PC-9 (cell line): ENCODE measurements around the gene DALRD3. TPM values are rescaled to one million over a fixed set of nuclear protein-coding genes. Genes with fewer than 3 reads are reported as not detected.
A peak's percentile ranks its signal among the peaks of the same experiment; 100 is the strongest.

Source experiments
- BruUV-seq: library from RNA; stranded (reverse); fragments of 400-500 nt; replicated peaks from 2 replicates; lab custom pipeline; 2021; lab: Mats Ljungman, UMichigan
- CTCF ChIA-PET: fragments of 300-600 bp; sonication (Branson Sonifier 250); formaldehyde crosslinking; loops from one replicate; lab custom pipeline; 2022; ENCODE audit warnings: antibody characterized with exemption; lab: Charles Lee
- POLR2A ChIA-PET: fragments of 300-600 bp; sonication (Branson Sonifier 250); formaldehyde crosslinking; loops from one replicate; lab custom pipeline; 2022; ENCODE audit warnings: antibody characterized with exemption; ENCODE audit not compliant: unreplicated experiment; lab: Charles Lee
- DNase-seq, 2 experiments: peaks; one replicate each; pipeline versions ENCODE4 v3.0.0 to v3.0.0-alpha.2; 2015 to 2022; ENCODE audit warnings: mixed read lengths in 1 of 2
- H2AFZ ChIP-seq: fragments of 200-600 bp; sonication (generic); 2 replicates; pipeline ENCODE4 v1.8.1; 2017; ENCODE audit warnings: antibody characterized with exemption
- H3F3A ChIP-seq: fragments of 200-600 bp; sonication (generic); 2 replicates; pipeline ENCODE4 v1.8.1; 2017; ENCODE audit warnings: antibody characterized with exemption, mild to moderate bottlenecking, low read depth; ENCODE audit not compliant: insufficient read depth
- H3K27ac ChIP-seq: fragments of 200-600 bp; sonication (generic); 2 replicates; pipeline ENCODE4 v1.6.1; 2016; ENCODE audit warnings: mixed run types
- H3K27me3 ChIP-seq: fragments of 200-600 bp; sonication (generic); 2 replicates; pipeline ENCODE4 v1.6.1; 2016; ENCODE audit warnings: low read depth, mixed run types; ENCODE audit not compliant: insufficient read depth
- H3K36me3 ChIP-seq: fragments of 200-600 bp; sonication (generic); 2 replicates; pipeline ENCODE4 v1.6.1; 2016; ENCODE audit warnings: low read depth, mixed run types
- H3K4me1 ChIP-seq: fragments of 200-600 bp; sonication (generic); replicated peaks from 2 replicates; pipeline ENCODE4 v1.6.1; 2016; ENCODE audit warnings: mixed run types; ENCODE audit not compliant: insufficient read depth
- H3K4me2 ChIP-seq: fragments of 200-600 bp; sonication (generic); 2 replicates; pipeline ENCODE4 v1.6.1; 2017; ENCODE audit warnings: mixed run types
- H3K4me3 ChIP-seq: fragments of 200-600 bp; sonication (generic); 2 replicates; pipeline ENCODE4 v1.6.1; 2016; ENCODE audit warnings: mixed run types
- H3K79me2 ChIP-seq: fragments of 200-600 bp; sonication (generic); 2 replicates; pipeline ENCODE4 v1.6.1; 2017; ENCODE audit warnings: low read depth, mixed run types
- H3K9me2 ChIP-seq: fragments of 200-600 bp; sonication (generic); 2 replicates; pipeline ENCODE4 v1.8.1; 2017; ENCODE audit warnings: mild to moderate bottlenecking; ENCODE audit not compliant: insufficient read depth
- H3K9me3 ChIP-seq: fragments of 200-600 bp; sonication (generic); 2 replicates; pipeline ENCODE4 v1.8.1; 2016; ENCODE audit warnings: low read depth; ENCODE audit not compliant: insufficient read depth
- H4K20me1 ChIP-seq: fragments of 200-600 bp; sonication (generic); 2 replicates; pipeline ENCODE4 v1.8.1; 2017; ENCODE audit not compliant: insufficient read depth
- EZH2 ChIP-seq: fragments of 200-600 bp; sonication (generic); IDR thresholded peaks from 2 replicates; pipeline ENCODE4 v1.8.0; 2017; ENCODE audit warnings: antibody characterized with exemption, low read depth
- intact Hi-C: fragments of 100-400 bp; cut with micrococcal nuclease; formaldehyde crosslinking; loops from one replicate; pipeline ENCODE4 v1.10.0; 2022; ENCODE audit not compliant: unreplicated experiment
- total RNA-seq: library from RNA; stranded (reverse); gene quantifications from 2 replicates; pipeline ENCODE4 v1.2.3, GENCODE V29; 2021
- TF ChIP-seq, protein P1 (sequence below): fragments of 200-600 bp; sonication (generic); conservative IDR thresholded peaks from 2 replicates; pipeline ENCODE4 v1.6.1; 2017; ENCODE audit warnings: mixed run types, antibody characterized with exemption, mild to moderate bottlenecking, moderate library complexity

Gene DALRD3
- total RNA-seq, 1 experiment from 2014 or later = 27.7 TPM

DNA sequence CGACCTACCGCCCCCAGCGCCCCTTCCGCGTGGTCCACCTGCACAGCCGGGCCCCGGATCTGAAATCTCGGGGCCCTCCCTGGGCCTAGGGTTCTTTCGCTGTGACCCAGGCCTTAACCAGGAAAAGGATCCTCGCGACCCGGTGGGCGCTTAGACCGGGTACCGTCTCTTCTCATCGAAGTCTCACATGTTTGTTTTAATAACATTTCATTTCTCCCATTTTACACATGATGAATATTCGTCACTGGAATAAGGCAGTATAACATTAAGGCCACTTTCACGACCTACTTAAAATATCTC is 277 bp upstream of the DALRD3 start:
- H3K4me2 ChIP-seq = peak overlapping the region; percentile 92
- H2AFZ ChIP-seq = peak overlapping the region; percentile 80
- no peaks in the 10 kb centered on the region for H3K9me3 ChIP-seq
- H3K4me1 ChIP-seq = peaks cover 28% of the 10 kb centered on the region
- ChIA-PET CTCF (no interaction called here), POLR2A (interaction anchor here (0.6 kb wide), 1 partner anchor 71 kb away, joined by 4 read pairs; no protein-coding TSS in a partner anchor)
- TF ChIP-seq EZH2 = no peak
- TF ChIP-seq, protein P1, sequence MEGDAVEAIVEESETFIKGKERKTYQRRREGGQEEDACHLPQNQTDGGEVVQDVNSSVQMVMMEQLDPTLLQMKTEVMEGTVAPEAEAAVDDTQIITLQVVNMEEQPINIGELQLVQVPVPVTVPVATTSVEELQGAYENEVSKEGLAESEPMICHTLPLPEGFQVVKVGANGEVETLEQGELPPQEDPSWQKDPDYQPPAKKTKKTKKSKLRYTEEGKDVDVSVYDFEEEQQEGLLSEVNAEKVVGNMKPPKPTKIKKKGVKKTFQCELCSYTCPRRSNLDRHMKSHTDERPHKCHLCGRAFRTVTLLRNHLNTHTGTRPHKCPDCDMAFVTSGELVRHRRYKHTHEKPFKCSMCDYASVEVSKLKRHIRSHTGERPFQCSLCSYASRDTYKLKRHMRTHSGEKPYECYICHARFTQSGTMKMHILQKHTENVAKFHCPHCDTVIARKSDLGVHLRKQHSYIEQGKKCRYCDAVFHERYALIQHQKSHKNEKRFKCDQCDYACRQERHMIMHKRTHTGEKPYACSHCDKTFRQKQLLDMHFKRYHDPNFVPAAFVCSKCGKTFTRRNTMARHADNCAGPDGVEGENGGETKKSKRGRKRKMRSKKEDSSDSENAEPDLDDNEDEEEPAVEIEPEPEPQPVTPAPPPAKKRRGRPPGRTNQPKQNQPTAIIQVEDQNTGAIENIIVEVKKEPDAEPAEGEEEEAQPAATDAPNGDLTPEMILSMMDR = no peak
- H3F3A ChIP-seq = peaks cover 45% of the 10 kb centered on the region
- DNase-seq = no peak
- no peaks in the 10 kb centered on the region; the same call in 1 of the 2 replicates for H4K20me1 ChIP-seq
- no peaks in the 10 kb centered on the region for H3K36me3 ChIP-seq
- H3K4me3 ChIP-seq = peak overlapping the region; percentile 70
- no peaks in the 10 kb centered on the region for H3K9me2 ChIP-seq
- peak overlapping the region; percentile 46 for H3K27ac ChIP-seq
- BruUV-seq = no TSS peak
- intact Hi-C loops = no loop called here
- peaks cover 38% of the 10 kb centered on the region for H3K79me2 ChIP-seq
- no peaks in the 10 kb centered on the region for H3K27me3 ChIP-seq

DNA sequence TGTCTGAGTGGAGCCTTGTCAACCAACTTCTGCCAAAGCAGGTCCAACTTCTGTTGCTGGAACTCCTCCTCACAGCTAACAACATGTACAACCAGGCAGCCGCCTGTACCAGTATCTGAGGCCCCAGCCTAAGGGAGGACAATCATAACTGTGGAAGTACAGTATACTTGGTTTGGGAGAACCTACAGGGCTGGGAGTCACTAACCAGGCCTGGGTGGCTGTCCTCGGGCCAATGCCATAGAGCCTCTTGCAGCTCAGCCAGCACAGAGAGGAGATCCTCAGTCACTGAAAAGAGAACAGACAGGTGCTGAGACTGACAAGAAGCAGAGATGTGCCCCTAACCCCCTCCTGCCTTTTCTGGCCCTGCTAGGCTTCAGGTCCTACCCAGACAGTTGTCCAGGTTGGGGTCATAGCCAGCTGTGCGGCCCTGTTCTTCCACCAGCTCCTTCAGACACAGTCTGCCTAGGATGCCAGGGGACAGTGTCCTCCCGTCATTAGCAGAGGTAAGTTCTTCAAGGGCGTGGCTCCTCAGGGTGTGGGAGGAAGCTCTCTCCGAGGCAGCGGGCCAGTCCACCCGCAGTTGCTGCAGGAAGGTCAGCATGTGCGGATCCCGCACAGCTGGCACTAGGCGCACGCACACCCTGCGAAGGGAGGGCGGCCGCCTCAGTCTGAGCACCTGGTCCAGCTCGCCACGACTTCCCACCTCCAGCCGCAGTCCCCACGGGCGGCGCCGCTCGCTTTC is 980 bp downstream of the DALRD3 start:
- no peak for DNase-seq
- Histone ChIP-seq H3K27ac (no peak overlapping the region), H3K4me3 (peak overlapping the region; percentile 70), H3K79me2 (peaks cover 26% of the 10 kb centered on the region), H3F3A (peaks cover 34% of the 10 kb centered on the region), H2AFZ (peak overlapping the region; percentile 80), H3K4me1 (peaks cover 20% of the 10 kb centered on the region), H3K27me3 (no peaks in the 10 kb centered on the region), H3K36me3 (no peaks in the 10 kb centered on the region), H4K20me1 (peaks cover 2% of the 10 kb centered on the region; the same call in 1 of the 2 replicates), H3K4me2 (peak overlapping the region; percentile 92), H3K9me3 (no peaks in the 10 kb centered on the region), H3K9me2 (no peaks in the 10 kb centered on the region)
- intact Hi-C loops = no loop called here
- TF ChIP-seq, protein P1 = no peak
- no peak for TF ChIP-seq EZH2
- CTCF ChIA-PET = interaction anchor here (0.6 kb wide), 1 partner anchor 8 kb away, joined by 3 read pairs; no protein-coding TSS in a partner anchor
- POLR2A ChIA-PET = interaction anchor here (0.7 to 1.4 kb wide), 3 partner anchors 10 to 469 kb away, joined by 3 to 6 read pairs (median 3); partner anchors contain the start of gene WDR6
- no TSS peak for BruUV-seq

DNA sequence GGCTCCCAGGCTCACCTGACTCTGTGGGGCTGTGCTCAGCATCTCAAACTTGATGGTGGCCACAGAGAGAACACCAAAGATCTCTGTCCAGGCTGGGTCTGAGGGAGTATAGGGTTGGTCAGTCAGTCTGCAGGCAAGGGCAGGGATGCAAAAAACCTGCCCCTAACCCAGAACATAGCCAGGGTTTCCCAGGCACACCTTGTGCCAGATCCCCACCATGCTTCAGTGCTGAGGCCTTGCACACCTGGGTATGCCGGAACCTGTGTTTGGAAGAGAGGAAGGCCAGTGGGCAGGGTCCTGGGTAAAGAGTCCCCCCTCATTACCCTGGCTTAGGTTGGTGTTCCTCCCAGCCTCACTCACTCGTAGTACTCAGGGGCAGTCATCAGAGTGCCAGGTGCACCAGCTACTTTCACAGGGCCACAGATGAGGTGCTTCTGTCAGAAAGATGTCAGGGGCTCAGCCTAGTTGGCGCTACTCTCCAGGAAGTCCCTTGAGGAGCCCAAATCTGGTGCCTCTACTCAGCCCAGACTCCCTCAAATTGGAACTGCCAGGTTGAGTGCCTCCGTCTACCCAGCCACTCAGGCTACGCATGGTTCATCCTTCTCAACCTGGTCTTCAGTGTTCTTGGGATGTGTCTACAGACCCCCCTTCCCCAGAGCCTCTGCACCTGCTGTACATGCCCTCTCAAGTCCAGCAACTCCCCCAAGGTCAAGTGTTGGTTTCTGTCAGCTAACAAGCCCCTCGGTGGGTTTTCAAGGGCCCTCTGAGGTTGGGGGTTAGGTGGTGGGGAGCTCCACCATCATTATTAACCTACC is 1.8 kb downstream of the DALRD3 start:
- Histone ChIP-seq H3K27ac (no peak overlapping the region), H2AFZ (no peak overlapping the region), H3K36me3 (no peaks in the 10 kb centered on the region), H3K4me1 (peaks cover 20% of the 10 kb centered on the region), H3K9me3 (no peaks in the 10 kb centered on the region), H3K79me2 (peaks cover 24% of the 10 kb centered on the region), H3K4me3 (no peak overlapping the region), H4K20me1 (peaks cover 3% of the 10 kb centered on the region; the same call in 1 of the 2 replicates), H3K4me2 (peak overlapping the region; percentile 92), H3K27me3 (no peaks in the 10 kb centered on the region), H3K9me2 (no peaks in the 10 kb centered on the region), H3F3A (peaks cover 29% of the 10 kb centered on the region)
- BruUV-seq = no TSS peak
- ChIA-PET POLR2A (interaction anchor here (0.6 to 1.4 kb wide), 3 partner anchors 9 to 1433 kb away, joined by 3 to 6 read pairs (median 6); partner anchors contain the start of gene WDR6), CTCF (no interaction called here)
- TF ChIP-seq, protein P1 = no peak
- no peak for TF ChIP-seq EZH2
- no peak for DNase-seq
- intact Hi-C loops = no loop called here
